Neural progenitor cell (in vitro differentiated cells): ENCODE results near the gene LRP2BP.

ENCODE experiments used
- CTCF ChIP-seq: fragments of 200-600 bp; sonication (generic); IDR thresholded peaks from 2 replicates; pipeline ENCODE4 v1.5.1; 2017; ENCODE audit warnings: antibody characterized with exemption, mild to moderate bottlenecking
- EZH2 ChIP-seq: fragments of 200-600 bp; sonication (generic); IDR thresholded peaks from 2 replicates; pipeline ENCODE4 v1.6.1; 2017; ENCODE audit warnings: antibody characterized with exemption, mild to moderate bottlenecking, moderate library complexity

GRCh38 chr4:185424905-185425646, 29.4 kb upstream of the LRP2BP start:
- TF ChIP-seq EZH2 (no peak), CTCF (no peak)
